Upper lobe of left lung (tissue), 4 donors: ENCODE measurements around the gene MAP2.

Source experiments
- CTCF ChIP-seq, 6 experiments: fragments of 450-650 bp in 4 of 6; fragments of 200-600 bp in 2 of 6; sonication (generic) in 2 of 6; IDR thresholded peaks; one replicate each; pipeline ENCODE4 v1.5.1; 2016 to 2019; ENCODE audit warnings: antibody characterized with exemption in 6 of 6
- EP300 ChIP-seq, 4 donors: sonication (generic); formaldehyde crosslinking; IDR thresholded peaks; one replicate each; pipeline ENCODE4 v1.5.1; 2017; ENCODE audit warnings: antibody characterized with exemption in 4 of 4, control low read depth in 2 of 4
- POLR2A ChIP-seq, 4 donors: fragments of 450-650 bp; IDR thresholded peaks; one replicate each; pipeline ENCODE4 v1.5.1; 2016 to 2017; ENCODE audit warnings: antibody characterized with exemption in 4 of 4, mild to moderate bottlenecking in 2 of 4
- POLR2AphosphoS5 ChIP-seq, 2 donors: sonication (generic); formaldehyde crosslinking; IDR thresholded peaks; one replicate each; pipeline ENCODE4 v1.5.1; 2017; ENCODE audit warnings: antibody characterized with exemption in 2 of 2

DNA sequence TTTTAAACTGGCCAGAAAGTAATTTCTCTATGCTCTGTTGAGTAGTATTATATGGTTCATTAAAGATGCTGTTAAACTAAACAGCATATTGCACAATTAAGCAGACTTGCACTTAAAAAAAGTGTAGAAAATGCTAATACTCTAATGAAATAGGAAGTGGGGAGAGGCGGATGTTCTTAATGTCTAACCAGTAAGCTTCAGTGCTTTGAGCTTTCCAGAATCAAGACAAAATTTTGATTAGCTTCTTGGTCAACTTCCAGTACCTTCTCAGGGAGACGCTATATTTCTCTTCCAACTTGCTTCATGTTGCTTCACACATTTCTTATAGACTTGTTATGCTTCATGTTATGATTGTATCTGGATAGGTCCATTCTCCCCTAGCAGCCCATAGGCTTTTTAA lies 89.1 kb downstream of the MAP2 start:
- TF ChIP-seq CTCF (IDR thresholded peaks at IDR 0.05) (no peak), POLR2AphosphoS5 (IDR thresholded peaks at IDR 0.05) (no peak), POLR2A (IDR thresholded peaks at IDR 0.05) (no peak), EP300 (IDR thresholded peaks at IDR 0.05) (no peak)
